HCT116 (cell line): Measurements from ENCODE around the gene CNTN5. TPM values are rescaled to one million over a fixed set of nuclear protein-coding genes. Genes with fewer than 3 reads are reported as not detected.

Source experiments
- ATAC-seq: fragments of 200-7000 bp; cut with Tn5 transposase; 2 replicates; pipeline ENCODE4 v1.9.1; 2020; ENCODE audit warnings: mild to moderate bottlenecking, moderate library complexity
- BruUV-seq: library from RNA; stranded (reverse); fragments of 400-500 nt; replicated peaks from 2 replicates; lab custom pipeline; 2021; lab: Mats Ljungman, UMichigan
- CTCF ChIA-PET: fragments of 300-600 bp; sonication (Branson Sonifier 250); formaldehyde crosslinking; loops from one replicate; lab custom pipeline; 2021; ENCODE audit warnings: antibody characterized with exemption; lab: Charles Lee
- POLR2A ChIA-PET: fragments of 300-600, 350-600 bp; sonication (Branson Sonifier 250); formaldehyde crosslinking; loops from one replicate; lab custom pipeline; 2021; ENCODE audit warnings: antibody characterized with exemption; lab: Charles Lee
- RAD21 ChIA-PET, 2 experiments: fragments of 300-600 bp; sonication (Branson Sonifier 250); formaldehyde crosslinking; loops; one replicate each; lab custom pipeline; 2023; ENCODE audit warnings: low total read pairs in 2 of 2; ENCODE audit not compliant: uncharacterized antibody in 2 of 2, unreplicated experiment in 2 of 2, low non-redundant PET in 1 of 2; lab: Charles Lee
- DNase-seq: peaks from one replicate; pipeline ENCODE4 v3.0.0-alpha.2; 2010; ENCODE audit warnings: low read depth, low spot score
- H2AFZ ChIP-seq: fragments of 200-600 bp; shearing (Covaris generic), sonication (generic); 2 replicates; pipeline ENCODE4 v1.6.1; 2017; ENCODE audit warnings: low read depth, mixed run types, mixed read lengths, antibody characterized with exemption, low read length; ENCODE audit not compliant: poor library complexity, severe bottlenecking
- H3K27ac ChIP-seq: 2 replicates; pipeline ENCODE4 v1.5.1; 2012; ENCODE audit warnings: low read depth, low read length
- H3K27me3 ChIP-seq: fragments of 200-600 bp; sonication (generic); 2 replicates; pipeline ENCODE4 v1.6.1; 2016; ENCODE audit warnings: mixed run types, low read length, mixed read lengths; ENCODE audit not compliant: insufficient read depth
- H3K36me3 ChIP-seq, 2 experiments: fragments of 200-500 bp in 1 of 2; fragments of 200-600 bp in 1 of 2; sonication (Bioruptor generic) in 1 of 2; sonication (generic) in 1 of 2; 2 replicates each; pipeline versions ENCODE4 v1.5.1 to v1.6.1; 2014 to 2016; ENCODE audit warnings: low read length in 2 of 2, inconsistent platforms in 1 of 2, mixed read lengths in 1 of 2, mixed run types in 1 of 2; ENCODE audit not compliant: insufficient read depth in 2 of 2, control insufficient read depth in 1 of 2
- H3K4me1 ChIP-seq, 2 experiments: fragments of 200-600 bp in 1 of 2; sonication (generic) in 1 of 2; 2 replicates each; pipeline versions ENCODE4 v1.5.1 to v1.6.1; 2012 to 2017; ENCODE audit warnings: low read length in 2 of 2, inconsistent platforms in 1 of 2, mild to moderate bottlenecking in 1 of 2, mixed read lengths in 1 of 2, mixed run types in 1 of 2, moderate library complexity in 1 of 2; ENCODE audit not compliant: insufficient read depth in 2 of 2, control insufficient read depth in 1 of 2
- H3K4me2 ChIP-seq: fragments of 200-600 bp; sonication (generic); 2 replicates; pipeline ENCODE4 v1.6.1; 2017; ENCODE audit warnings: mixed run types, low read length, mixed read lengths
- H3K4me3 ChIP-seq, 2 experiments: fragments of 200-600 bp in 1 of 2; sonication (generic) in 1 of 2; replicated peaks in 1 of 2; 2 replicates each; pipeline ENCODE4 v1.5.1; 2011 to 2016; ENCODE audit warnings: low read length in 2 of 2, control low read depth in 1 of 2, low read depth in 1 of 2, mild to moderate bottlenecking in 1 of 2, mixed read lengths in 1 of 2, mixed run types in 1 of 2
- H3K79me2 ChIP-seq: fragments of 200-600 bp; sonication (generic); 2 replicates; pipeline ENCODE4 v1.6.1; 2017; ENCODE audit warnings: mild to moderate bottlenecking, mixed run types, low read length, moderate library complexity, mixed read lengths; ENCODE audit not compliant: insufficient read depth
- H3K9ac ChIP-seq: fragments of 200-600 bp; sonication (generic); 2 replicates; pipeline ENCODE4 v1.6.1; 2016; ENCODE audit warnings: low read length, mixed read lengths
- H3K9me2 ChIP-seq: fragments of 200-600 bp; sonication (generic), shearing (Covaris generic); 2 replicates; pipeline ENCODE4 v1.6.1; 2017; ENCODE audit warnings: mixed run types, mild to moderate bottlenecking, moderate library complexity; ENCODE audit not compliant: insufficient read depth
- H3K9me3 ChIP-seq, 2 experiments: fragments of 200-500 bp in 1 of 2; fragments of 200-600 bp in 1 of 2; sonication (Bioruptor generic) in 1 of 2; sonication (generic) in 1 of 2; 2 replicates each; pipeline ENCODE4 v1.6.1; 2014 to 2017; ENCODE audit warnings: low read length in 2 of 2, mixed read lengths in 2 of 2, inconsistent platforms in 1 of 2, low read depth in 1 of 2, mild to moderate bottlenecking in 1 of 2, mixed run types in 1 of 2, moderate library complexity in 1 of 2; ENCODE audit not compliant: control insufficient read depth in 1 of 2, insufficient read depth in 1 of 2
- H4K20me1 ChIP-seq: fragments of 200-600 bp; sonication (generic), shearing (Covaris generic); 2 replicates; pipeline ENCODE4 v1.6.1; 2017; ENCODE audit warnings: mixed run types, mild to moderate bottlenecking, moderate library complexity; ENCODE audit not compliant: insufficient read depth
- CBX3 ChIP-seq: IDR thresholded peaks from 2 replicates; pipeline ENCODE4 v1.6.1; 2012; ENCODE audit warnings: low read depth
- EGR1 ChIP-seq: IDR thresholded peaks from 2 replicates; pipeline ENCODE4 v1.6.1; 2012; ENCODE audit warnings: low read depth
- ELF1 ChIP-seq: IDR thresholded peaks from 2 replicates; pipeline ENCODE4 v1.6.1; 2012; ENCODE audit warnings: low read depth, borderline replicate concordance
- EZH2 ChIP-seq: fragments of 200-600 bp; sonication (generic); IDR thresholded peaks from 2 replicates; pipeline ENCODE4 v1.6.1; 2017; ENCODE audit warnings: antibody characterized with exemption, mixed run types
- EZH2phosphoT487 ChIP-seq: fragments of 200-600 bp; IDR thresholded peaks from 2 replicates; pipeline ENCODE4 v1.6.1; 2018; ENCODE audit warnings: antibody characterized with exemption, borderline replicate concordance
- JUND ChIP-seq: IDR thresholded peaks from 2 replicates; pipeline ENCODE4 v1.6.1; 2012
- POLR2AphosphoS5 ChIP-seq: IDR thresholded peaks from 2 replicates; pipeline ENCODE4 v1.6.1; 2011; ENCODE audit warnings: mild to moderate bottlenecking, low read depth, low read length, moderate library complexity
- REST ChIP-seq: IDR thresholded peaks from 2 replicates; pipeline ENCODE4 v1.6.1; 2012; ENCODE audit warnings: low read depth
- SIN3A ChIP-seq: IDR thresholded peaks from 2 replicates; pipeline ENCODE4 v1.6.1; 2012; ENCODE audit warnings: low read depth
- SP1 ChIP-seq: IDR thresholded peaks from 2 replicates; pipeline ENCODE4 v1.6.1; 2012; ENCODE audit warnings: low read depth
- ZNF274 ChIP-seq: fragments of 200-500 bp; sonication (Bioruptor generic); IDR thresholded peaks from 2 replicates; pipeline ENCODE4 v1.6.1; 2014; ENCODE audit warnings: mild to moderate bottlenecking, low read depth, low read length, inconsistent platforms
- intact Hi-C: fragments of 100-400 bp; cut with micrococcal nuclease; formaldehyde crosslinking; loops from 2 replicates; pipeline ENCODE4 v1.10.0; 2022
- total RNA-seq: library from RNA; stranded (reverse); gene quantifications from one replicate; pipeline ENCODE4 v1.2.1, GENCODE V29; 2021; ENCODE audit not compliant: unreplicated experiment
- TF ChIP-seq, protein P1 (sequence below): IDR thresholded peaks from 2 replicates; pipeline ENCODE4 v1.6.1; 2012
- TF ChIP-seq, protein P2 (sequence below): IDR thresholded peaks from 2 replicates; pipeline ENCODE4 v1.6.1; 2011; ENCODE audit warnings: mild to moderate bottlenecking, low read length, moderate library complexity; ENCODE audit not compliant: insufficient replicate concordance; ENCODE audit errors: extremely low read depth

CNTN5 gene
- total RNA-seq, 1 experiment from 2014 or later: not detected

DNA sequence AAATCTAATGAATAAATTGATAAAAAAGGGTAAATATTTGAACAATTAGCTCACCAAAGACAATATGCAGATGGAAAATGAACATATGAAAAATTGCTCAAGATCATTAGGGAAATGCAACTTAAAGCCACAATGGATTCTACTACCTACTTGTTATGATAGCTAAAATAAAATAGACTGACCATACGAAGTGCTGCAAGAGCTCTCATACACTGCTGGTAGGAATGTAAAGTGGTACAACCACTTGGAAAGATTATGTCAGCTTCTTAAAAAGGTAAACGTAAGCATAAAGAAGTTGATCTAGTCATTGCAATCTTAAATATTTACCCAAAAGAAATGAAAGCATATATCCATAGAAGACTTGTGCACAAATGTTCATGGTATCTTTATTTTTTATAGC, 1162.2 kb downstream of the CNTN5 start:
- Histone ChIP-seq H3K4me3 (no peak overlapping the region), H3K79me2 (no peaks in the 10 kb centered on the region), H2AFZ (no peak overlapping the region), H3K9me2 (no peaks in the 10 kb centered on the region), H3K9ac (no peak overlapping the region), H3K4me1 (no peaks in the 10 kb centered on the region), H3K27me3 (no peaks in the 10 kb centered on the region), H3K9me3 (no peaks in the 10 kb centered on the region; a peak in 1 of 4 replicates)
- intact Hi-C loops: no loop called here
- POLR2A ChIA-PET: no interaction called here
- no peak for ATAC-seq
- no peak for TF ChIP-seq SP1
- TF ChIP-seq, protein P1, sequence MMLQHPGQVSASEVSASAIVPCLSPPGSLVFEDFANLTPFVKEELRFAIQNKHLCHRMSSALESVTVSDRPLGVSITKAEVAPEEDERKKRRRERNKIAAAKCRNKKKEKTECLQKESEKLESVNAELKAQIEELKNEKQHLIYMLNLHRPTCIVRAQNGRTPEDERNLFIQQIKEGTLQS: no peak
- TF ChIP-seq JUND: no peak
- TF ChIP-seq EZH2phosphoT487: no peak
- TF ChIP-seq CBX3: no peak
- TF ChIP-seq REST: no peak
- TF ChIP-seq, all 23 proteins: peak for 0
- no peak for DNase-seq
- ChIA-PET RAD21 (no interaction called here), CTCF (no interaction called here)
- Histone ChIP-seq H4K20me1 (no peaks in the 10 kb centered on the region), H3K27ac (no peak overlapping the region), H3K36me3 (no peaks in the 10 kb centered on the region), H3K4me2 (no peak overlapping the region)
- BruUV-seq: no TSS peak

- intact Hi-C loops: no loop called here
- H4K20me1 ChIP-seq: no peaks in the 10 kb centered on the region
- no peak overlapping the region for H3K4me2 ChIP-seq
- no peaks in the 10 kb centered on the region; a peak in 1 of 4 replicates for H3K9me3 ChIP-seq
- H3K9me2 ChIP-seq: no peaks in the 10 kb centered on the region
- no peak overlapping the region for H2AFZ ChIP-seq
- CTCF ChIA-PET: no interaction called here
- H3K79me2 ChIP-seq: no peaks in the 10 kb centered on the region
- H3K27ac ChIP-seq: no peak overlapping the region
- H3K4me3 ChIP-seq: no peak overlapping the region
- TF ChIP-seq EZH2phosphoT487: no peak
- no peak for TF ChIP-seq SIN3A
- no peak for TF ChIP-seq ZNF274
- TF ChIP-seq EZH2: no peak
- TF ChIP-seq ELF1: no peak
- TF ChIP-seq EGR1: no peak
- TF ChIP-seq POLR2AphosphoS5: no peak
- TF ChIP-seq, protein P2, sequence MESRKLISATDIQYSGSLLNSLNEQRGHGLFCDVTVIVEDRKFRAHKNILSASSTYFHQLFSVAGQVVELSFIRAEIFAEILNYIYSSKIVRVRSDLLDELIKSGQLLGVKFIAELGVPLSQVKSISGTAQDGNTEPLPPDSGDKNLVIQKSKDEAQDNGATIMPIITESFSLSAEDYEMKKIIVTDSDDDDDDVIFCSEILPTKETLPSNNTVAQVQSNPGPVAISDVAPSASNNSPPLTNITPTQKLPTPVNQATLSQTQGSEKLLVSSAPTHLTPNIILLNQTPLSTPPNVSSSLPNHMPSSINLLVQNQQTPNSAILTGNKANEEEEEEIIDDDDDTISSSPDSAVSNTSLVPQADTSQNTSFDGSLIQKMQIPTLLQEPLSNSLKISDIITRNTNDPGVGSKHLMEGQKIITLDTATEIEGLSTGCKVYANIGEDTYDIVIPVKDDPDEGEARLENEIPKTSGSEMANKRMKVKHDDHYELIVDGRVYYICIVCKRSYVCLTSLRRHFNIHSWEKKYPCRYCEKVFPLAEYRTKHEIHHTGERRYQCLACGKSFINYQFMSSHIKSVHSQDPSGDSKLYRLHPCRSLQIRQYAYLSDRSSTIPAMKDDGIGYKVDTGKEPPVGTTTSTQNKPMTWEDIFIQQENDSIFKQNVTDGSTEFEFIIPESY: no peak
- TF ChIP-seq, all 23 proteins: peak for 0
- ChIA-PET POLR2A (no interaction called here), RAD21 (no interaction called here)
- no TSS peak for BruUV-seq
- ATAC-seq (no peak), DNase-seq (no peak)
- no peaks in the 10 kb centered on the region for H3K4me1 ChIP-seq
- no peaks in the 10 kb centered on the region for H3K36me3 ChIP-seq
- no peaks in the 10 kb centered on the region for H3K27me3 ChIP-seq
- H3K9ac ChIP-seq: no peak overlapping the region
Observed at GRCh38 chr11:100185588-100185987, 1164.8 kb downstream of the CNTN5 start.
